Measurements from ENCODE around the gene SCARB2.

The SCARB2 gene

DNA sequence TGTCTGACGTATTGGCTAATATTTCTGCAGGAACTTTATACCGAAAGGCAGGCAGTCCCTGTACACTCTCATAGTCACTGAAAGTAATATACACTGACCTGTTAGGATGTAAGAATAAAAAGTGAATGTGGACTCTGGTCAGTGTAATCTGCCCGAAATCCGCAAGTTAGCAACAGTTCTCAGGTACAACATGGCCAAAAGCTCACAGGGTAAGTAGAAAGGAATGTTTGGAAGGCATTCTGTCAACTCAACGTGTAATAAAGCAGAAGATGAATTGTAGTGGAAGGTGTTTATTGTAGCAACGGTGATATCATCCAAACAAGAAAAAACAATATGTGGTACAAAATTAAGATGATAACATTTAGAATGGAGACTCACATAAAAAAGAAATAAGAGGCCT is 39.4 kb downstream of the SCARB2 start:
- no peak for DNase-seq (ENCODE audit: low read depth)

GRCh38 chr4:76168688-76169087 is 44.9 kb downstream of the SCARB2 start:
- TF ChIP-seq, protein P1, sequence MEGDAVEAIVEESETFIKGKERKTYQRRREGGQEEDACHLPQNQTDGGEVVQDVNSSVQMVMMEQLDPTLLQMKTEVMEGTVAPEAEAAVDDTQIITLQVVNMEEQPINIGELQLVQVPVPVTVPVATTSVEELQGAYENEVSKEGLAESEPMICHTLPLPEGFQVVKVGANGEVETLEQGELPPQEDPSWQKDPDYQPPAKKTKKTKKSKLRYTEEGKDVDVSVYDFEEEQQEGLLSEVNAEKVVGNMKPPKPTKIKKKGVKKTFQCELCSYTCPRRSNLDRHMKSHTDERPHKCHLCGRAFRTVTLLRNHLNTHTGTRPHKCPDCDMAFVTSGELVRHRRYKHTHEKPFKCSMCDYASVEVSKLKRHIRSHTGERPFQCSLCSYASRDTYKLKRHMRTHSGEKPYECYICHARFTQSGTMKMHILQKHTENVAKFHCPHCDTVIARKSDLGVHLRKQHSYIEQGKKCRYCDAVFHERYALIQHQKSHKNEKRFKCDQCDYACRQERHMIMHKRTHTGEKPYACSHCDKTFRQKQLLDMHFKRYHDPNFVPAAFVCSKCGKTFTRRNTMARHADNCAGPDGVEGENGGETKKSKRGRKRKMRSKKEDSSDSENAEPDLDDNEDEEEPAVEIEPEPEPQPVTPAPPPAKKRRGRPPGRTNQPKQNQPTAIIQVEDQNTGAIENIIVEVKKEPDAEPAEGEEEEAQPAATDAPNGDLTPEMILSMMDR (IDR thresholded peaks at IDR 0.05; ENCODE audit: control insufficient read depth, extremely low read depth, insufficient read depth): no peak
- no peak overlapping the region for H3K4me3 ChIP-seq (ENCODE audit: low read depth, low read length)
- no peak for DNase-seq (ENCODE audit: low read depth)

More for the DNA sequence above, 39.4 kb downstream of the SCARB2 start:
- no peak overlapping the region for H3K4me3 ChIP-seq (ENCODE audit: low read depth, low read length)
- TF ChIP-seq, protein P1 (IDR thresholded peaks at IDR 0.05; ENCODE audit: control insufficient read depth, extremely low read depth, insufficient read depth): no peak

DNA sequence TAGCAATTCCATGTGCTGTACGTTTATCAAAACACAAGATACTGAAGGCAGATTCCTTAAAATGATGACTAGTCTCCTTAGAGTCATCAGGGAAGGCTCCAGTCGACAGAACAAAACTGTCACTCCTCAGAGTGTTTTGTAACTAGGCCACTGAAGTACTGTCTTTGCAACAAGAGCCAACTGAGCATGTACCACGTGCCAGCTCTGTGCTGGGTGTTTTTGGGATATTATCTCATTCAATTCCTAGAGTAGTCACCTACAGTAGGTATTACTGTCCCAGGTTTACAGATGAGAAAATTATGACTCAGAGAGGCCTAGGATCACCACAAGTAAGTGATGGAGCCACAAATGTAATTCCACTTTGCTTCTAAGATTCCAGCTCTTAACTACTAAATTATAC is 47.1 kb downstream of the SCARB2 start:
- no peak for DNase-seq (ENCODE audit: low read depth)
- no peak overlapping the region for H3K4me3 ChIP-seq (ENCODE audit: low read depth, low read length)
- TF ChIP-seq, protein P1 (IDR thresholded peaks at IDR 0.05; ENCODE audit: control insufficient read depth, extremely low read depth, insufficient read depth): no peak

GRCh38 chr4:76160355-76160754 is 53.3 kb downstream of the SCARB2 start:
- DNase-seq (ENCODE audit: low read depth): no peak
- H3K4me3 ChIP-seq (ENCODE audit: low read depth, low read length): no peak overlapping the region
- TF ChIP-seq, protein P1 (IDR thresholded peaks at IDR 0.05; ENCODE audit: control insufficient read depth, extremely low read depth, insufficient read depth): no peak

- H3K4me3 ChIP-seq (ENCODE audit: low read depth, low read length): no peak overlapping the region
- DNase-seq (ENCODE audit: low read depth): no peak
- TF ChIP-seq, protein P1 (IDR thresholded peaks at IDR 0.05; ENCODE audit: control insufficient read depth, extremely low read depth, insufficient read depth): no peak
Measured at GRCh38 chr4:76156635-76157034, 57.0 kb downstream of the SCARB2 start.

- TF ChIP-seq, protein P1 (IDR thresholded peaks at IDR 0.05; ENCODE audit: control insufficient read depth, extremely low read depth, insufficient read depth): no peak
- no peak for DNase-seq (ENCODE audit: low read depth)
- H3K4me3 ChIP-seq (ENCODE audit: low read depth, low read length): no peak overlapping the region
Measured at GRCh38 chr4:76155979-76156378, 57.6 kb downstream of the SCARB2 start.

- DNase-seq (ENCODE audit: low read depth): no peak
- no peak overlapping the region for H3K4me3 ChIP-seq (ENCODE audit: low read depth, low read length)
Measured at GRCh38 chr4:76153356-76153755, 60.3 kb downstream of the SCARB2 start.

More at GRCh38 chr4:76153356-76153755, 60.3 kb downstream of the SCARB2 start:
- TF ChIP-seq, protein P1 (IDR thresholded peaks at IDR 0.05; ENCODE audit: control insufficient read depth, extremely low read depth, insufficient read depth): no peak
